VCaP (cell line): ENCODE results near the gene SCUBE3.
A peak's percentile ranks its signal among the peaks of the same experiment; 100 is the strongest.

Source experiments
- H3K27ac ChIP-seq: fragments of 450-650 bp; 2 replicates; pipeline ENCODE4 v1.5.1; 2017
- CTCF ChIP-seq: fragments of 450-650 bp; conservative IDR thresholded peaks from 2 replicates; pipeline ENCODE4 v1.5.1; 2017; ENCODE audit warnings: mild to moderate bottlenecking, moderate library complexity

The SCUBE3 gene

GRCh38 chr6:35247642-35248231 is 34.0 kb downstream of the SCUBE3 start:
- no peak overlapping the region for H3K27ac ChIP-seq

GRCh38 chr6:35248300-35248699 is 34.5 kb downstream of the SCUBE3 start:
- H3K27ac ChIP-seq: no peak overlapping the region
- TF ChIP-seq CTCF: no peak

More at GRCh38 chr6:35247642-35248231, 34.0 kb downstream of the SCUBE3 start:
- TF ChIP-seq CTCF: no peak

- TF ChIP-seq CTCF: no peak
- no peak overlapping the region for H3K27ac ChIP-seq
Measured at GRCh38 chr6:35248965-35249364, 35.2 kb downstream of the SCUBE3 start.

- TF ChIP-seq CTCF: no peak
- no peak overlapping the region for H3K27ac ChIP-seq
Measured at GRCh38 chr6:35251949-35252348, 38.2 kb downstream of the SCUBE3 start.

- no peak overlapping the region for H3K27ac ChIP-seq
- TF ChIP-seq CTCF: no peak
Measured at GRCh38 chr6:35253249-35253648, 39.5 kb downstream of the SCUBE3 start.

- TF ChIP-seq CTCF: no peak
- H3K27ac ChIP-seq: peak overlapping the region; percentile 88
Measured at GRCh38 chr6:35258336-35258735, 44.6 kb downstream of the SCUBE3 start.

DNA sequence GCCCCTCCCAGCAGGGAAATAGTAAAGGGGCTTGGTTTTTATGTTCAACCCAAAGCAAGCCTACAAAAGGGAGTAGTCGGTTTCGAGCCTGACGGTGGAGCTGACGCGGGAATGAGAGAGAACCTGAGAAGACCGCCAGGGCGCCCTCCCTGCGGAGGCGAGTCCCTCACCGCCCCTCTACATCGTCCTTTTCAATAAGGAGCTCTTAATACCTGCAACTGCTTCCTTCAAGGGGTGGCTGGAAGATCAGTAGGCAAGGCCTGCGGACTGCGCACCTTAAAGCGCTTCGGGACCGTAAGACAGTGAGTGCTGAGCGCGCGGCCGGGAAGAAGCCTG is 45.1 kb downstream of the SCUBE3 start:
- peak overlapping the region; percentile 88 for H3K27ac ChIP-seq

More for the DNA sequence above, 45.1 kb downstream of the SCUBE3 start:
- TF ChIP-seq CTCF: no peak
